SK-N-SH treated with all-trans-retinoic acid at 6 μM for 48 hours (cell line): ENCODE data around the gene TMEM156.

Experiments
- ATAC-seq: fragments of 200-7000 bp; cut with Tn5 transposase; 3 replicates; pipeline ENCODE4 v1.9.1; 2020; ENCODE audit warnings: mild to moderate bottlenecking, moderate library complexity
- ARNTL ChIP-seq: fragments of 450-650 bp; formaldehyde crosslinking; IDR thresholded peaks from 2 replicates; pipeline ENCODE4 v1.5.0; 2020; ENCODE audit warnings: low read depth, mild to moderate bottlenecking, moderate library complexity, borderline replicate concordance
- CREB5 ChIP-seq: fragments of 250-450 bp; sonication (Bioruptor Pico); IDR thresholded peaks from 2 replicates; pipeline ENCODE4 v1.5.1; 2020; ENCODE audit warnings: low read depth, mild to moderate bottlenecking, moderate library complexity
- CSDC2 ChIP-seq: fragments of 250-450 bp; sonication (Bioruptor Pico); IDR thresholded peaks from 2 replicates; pipeline ENCODE4 v1.5.0; 2020; ENCODE audit warnings: mild to moderate bottlenecking, moderate library complexity
- CSRNP3 ChIP-seq: fragments of 250-450 bp; sonication (Bioruptor Pico); IDR thresholded peaks from 2 replicates; pipeline ENCODE4 v1.5.1; 2021; ENCODE audit warnings: mild to moderate bottlenecking, moderate library complexity
- ESRRG ChIP-seq: fragments of 250-450 bp; sonication (Bioruptor Pico); IDR thresholded peaks from 2 replicates; pipeline ENCODE4 v1.6.1; 2021; ENCODE audit warnings: mild to moderate bottlenecking
- GLIS3 ChIP-seq: fragments of 250-450 bp; sonication (Bioruptor Pico); IDR thresholded peaks from 2 replicates; pipeline ENCODE4 v1.5.0; 2020; ENCODE audit warnings: mild to moderate bottlenecking, moderate library complexity
- ISL1 ChIP-seq: fragments of 250-450 bp; sonication (Bioruptor Pico); IDR thresholded peaks from 2 replicates; pipeline ENCODE4 v2.1.2; 2022; ENCODE audit warnings: mild to moderate bottlenecking, moderate library complexity
- PATZ1 ChIP-seq: fragments of 250-450 bp; sonication (Bioruptor Pico); IDR thresholded peaks from 2 replicates; pipeline ENCODE4 v1.8.0; 2020; ENCODE audit warnings: mild to moderate bottlenecking, moderate library complexity, borderline replicate concordance
- POU6F1 ChIP-seq: fragments of 250-450 bp; sonication (Bioruptor Pico); IDR thresholded peaks from 2 replicates; pipeline ENCODE4 v1.8.0; 2021; ENCODE audit warnings: low read depth, mild to moderate bottlenecking, moderate library complexity, borderline replicate concordance
- PPARA ChIP-seq: fragments of 250-450 bp; sonication (Bioruptor Pico); IDR thresholded peaks from 2 replicates; pipeline ENCODE4 v1.5.0; 2020; ENCODE audit warnings: mild to moderate bottlenecking, borderline replicate concordance
- TCF4 ChIP-seq: fragments of 250-450 bp; sonication (Bioruptor Pico); IDR thresholded peaks from 2 replicates; pipeline ENCODE4 v1.8.0; 2021; ENCODE audit warnings: mild to moderate bottlenecking, moderate library complexity, borderline replicate concordance
- TOX ChIP-seq: fragments of 250-450 bp; sonication (Bioruptor Pico); IDR thresholded peaks from 2 replicates; pipeline ENCODE4 v1.8.0; 2021; ENCODE audit warnings: mild to moderate bottlenecking, moderate library complexity, borderline replicate concordance
- TSHZ2 ChIP-seq: fragments of 250-450 bp; sonication (Bioruptor Pico); IDR thresholded peaks from 2 replicates; pipeline ENCODE4 v1.5.0; 2020; ENCODE audit warnings: mild to moderate bottlenecking, moderate library complexity
- ZFP3 ChIP-seq: fragments of 250-450 bp; sonication (Bioruptor Pico); IDR thresholded peaks from 2 replicates; pipeline ENCODE4 v1.5.0; 2020; ENCODE audit warnings: mild to moderate bottlenecking, moderate library complexity
- ZFP30 ChIP-seq: fragments of 450-650 bp; formaldehyde crosslinking; IDR thresholded peaks from 2 replicates; pipeline ENCODE4 v1.5.0; 2022; ENCODE audit warnings: mild to moderate bottlenecking, moderate library complexity
- ZNF565 ChIP-seq: fragments of 450-650 bp; formaldehyde crosslinking; conservative IDR thresholded peaks from 2 replicates; pipeline ENCODE4 v1.5.0; 2020; ENCODE audit warnings: low read depth, mild to moderate bottlenecking, moderate library complexity
- ZNF8 ChIP-seq: fragments of 450-650 bp; formaldehyde crosslinking; IDR thresholded peaks from 2 replicates; pipeline ENCODE4 v1.5.0; 2020; ENCODE audit warnings: mild to moderate bottlenecking, moderate library complexity

The TMEM156 gene

GRCh38 chr4:38968668-38969067, 63.5 kb downstream of the TMEM156 start:
- no peak for ATAC-seq
- TF ChIP-seq TOX (CRISPR knock-in tag) (no peak), ESRRG (CRISPR knock-in tag) (no peak), TCF4 (no peak), ZNF8 (no peak), CREB5 (no peak), GLIS3 (no peak), CSRNP3 (CRISPR knock-in tag) (no peak), ZFP30 (CRISPR knock-in tag) (no peak), POU6F1 (CRISPR knock-in tag) (no peak), CSDC2 (CRISPR knock-in tag) (no peak), ZNF565 (CRISPR knock-in tag) (no peak), PPARA (CRISPR knock-in tag) (no peak), ISL1 (CRISPR knock-in tag) (no peak), ARNTL (CRISPR knock-in tag) (no peak), ZFP3 (no peak), TSHZ2 (CRISPR knock-in tag) (no peak), PATZ1 (CRISPR knock-in tag) (no peak)

- TF ChIP-seq CSRNP3 (CRISPR knock-in tag) (no peak), ISL1 (CRISPR knock-in tag) (0 out of 2 replicates have a peak, but pooled peaks have one; percentile 24), ZFP3 (no peak)
- ATAC-seq, result peak; percentile 53; the same call in 1 of the 3 replicates
Observed at GRCh38 chr4:38967260-38968095, 64.7 kb downstream of the TMEM156 start.

GRCh38 chr4:38965866-38966265, 66.3 kb downstream of the TMEM156 start:
- TF ChIP-seq TSHZ2 (CRISPR knock-in tag) (no peak), ZNF8 (no peak), ARNTL (CRISPR knock-in tag) (no peak), ZNF565 (CRISPR knock-in tag) (no peak), POU6F1 (CRISPR knock-in tag) (no peak), TOX (CRISPR knock-in tag) (no peak), CSRNP3 (CRISPR knock-in tag) (no peak)
- ATAC-seq, result no peak
